Pancreas (tissue), 10 donors: ENCODE results near the gene HK1. TPM values are rescaled to one million over a fixed set of nuclear protein-coding genes. Genes with fewer than 3 reads are reported as not detected.

Experiments used
- ATAC-seq, 4 donors: fragments of 200-7000 bp; cut with Tn5 transposase; one replicate each; pipeline versions ENCODE4 v1.8.0 to v1.9.1; 2020; ENCODE audit warnings: mild to moderate bottlenecking in 4 of 4, moderate library complexity in 4 of 4
- DNase-seq, 6 donors: peaks; one replicate each; pipeline ENCODE4 v3.0.0-alpha.2; 2020
- FAIRE-seq: peaks from 2 replicates; lab custom pipeline; 2012; peaks lifted over from hg19 to GRCh38; lab: Jason Lieb, UNC
- H3K27ac ChIP-seq, 4 donors: fragments of 200-600 bp; sonication (generic); 1 replicate in 3 of 4; 2 replicates in 1 of 4; pipeline versions ENCODE4 v1.5.0 to v1.8.0; 2020
- H3K27me3 ChIP-seq, 4 donors: fragments of 200-600 bp; one replicate each; pipeline ENCODE4 v1.8.0; 2021
- H3K36me3 ChIP-seq, 3 donors: fragments of 200-600 bp; sonication (generic) in 1 of 3; one replicate each; pipeline versions ENCODE4 v1.5.0 to v1.8.0; 2020 to 2021
- H3K4me1 ChIP-seq, 3 donors: fragments of 200-600 bp; one replicate each; pipeline ENCODE4 v1.8.0; 2021
- H3K4me3 ChIP-seq, 4 donors: fragments of 200-600 bp; sonication (generic) in 2 of 4; one replicate each; pipeline versions ENCODE4 v1.5.0 to v1.8.0; 2020 to 2021
- H3K9me3 ChIP-seq, 4 donors: fragments of 200-600 bp; one replicate each; pipeline ENCODE4 v1.8.0; 2021
- WGBS, 2 donors: extraction: QIAGEN DNeasy Blood & Tissue Kit; methylation state at CpG; one replicate each; pipeline ENCODE4 v1.1.7; 2013; 5-methylcytosine and 5-hydroxymethylcytosine counted together
- intact Hi-C, 3 donors: fragments of 100-400 bp; cut with DNase I; formaldehyde crosslinking; loops; one replicate each; pipeline versions ENCODE4 v1.11.1 to v1.14.2; 2022
- polyA plus RNA-seq, 2 donors: library from polyadenylated mRNA; stranded (reverse); fragments of 200-250 nt; gene quantifications; one replicate each; pipeline ENCODE4 v1.2.3, GENCODE V29; 2013
- total RNA-seq, 6 donors: library from RNA; stranded (reverse); fragmentation: NEBNext Ultra II Directional in 4 of 6; extraction: Animal tissue kit (Norgen Biotek cat#: 25700) in 4 of 6; gene quantifications; one replicate each; pipeline versions ENCODE4 v1.2.1 to v1.2.4, GENCODE V29; 2021 to 2023
- TF ChIP-seq, protein P1 (sequence below), 4 donors: fragments of 200-600 bp; sonication (generic) in 3 of 4; IDR thresholded peaks; one replicate each; pipeline versions ENCODE4 v1.5.0 to v1.8.0; 2021; ENCODE audit warnings: antibody characterized with exemption in 4 of 4
- donor health status: healthy with polysubstance abuse.
- donor health status: DM: no; HTN: no; CAD: no; lungs with moderate emphysema.
- donor health status: DM: no; HTN: no; CAD: no.
- donor health status: control.
- donor health status: control.
- donor health status: Bipolar disorder and iron deficiency.
- donor health status: DM: yes; HTN: yes; CAD: no.
- donor health status: DM: no; HTN: no; CAD: no.
- donor health status: DM: no; HTN: no; CAD: no.
- donor health status: DM: yes; HTN: yes; CAD: no.

Gene HK1
- total and polyA plus RNA-seq, 8 donors, result 6.7 to 18.1 (median 8.6) TPM

DNA sequence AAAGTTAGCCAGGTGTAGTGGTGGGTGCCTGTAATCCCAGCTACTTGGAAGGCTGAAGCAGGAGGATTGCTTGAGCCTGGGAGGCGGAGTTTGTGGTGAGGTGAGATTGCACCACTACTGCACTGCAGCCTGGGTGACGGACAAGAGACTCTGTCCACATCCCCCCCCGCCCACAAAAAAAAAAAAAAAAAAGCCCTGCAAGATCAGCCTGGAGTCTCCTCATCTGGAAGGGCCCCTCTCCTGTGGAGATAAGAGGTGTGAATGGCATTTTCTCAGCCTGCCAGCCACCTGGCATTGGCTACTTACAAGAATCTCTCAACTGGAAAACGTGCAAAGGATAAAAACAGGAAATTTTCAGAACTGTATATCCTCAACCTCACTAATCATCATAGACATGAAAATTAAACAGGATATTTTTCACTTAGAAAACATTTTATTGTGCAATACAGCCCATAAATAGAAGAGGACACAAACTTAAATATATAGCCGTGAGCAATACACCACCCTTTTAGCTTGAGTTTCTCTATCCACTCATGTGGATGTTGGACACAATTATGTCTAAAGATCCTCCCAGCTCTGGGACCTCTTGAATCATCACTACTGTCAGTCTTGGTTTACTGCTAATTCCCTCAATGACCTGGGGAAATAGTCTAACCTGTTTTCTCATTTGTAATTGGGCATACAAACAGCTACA, 161.7 kb downstream of the HK1 start:
- no peak for DNase-seq
- no peak for FAIRE-seq
- peak in 3 of 4 donors; percentile 58 to 71 (median 59) for ATAC-seq
- peaks cover 0 to 22% (median 0%) of the 10 kb centered on the region in 3 donors for H3K4me1 ChIP-seq
- H3K36me3 ChIP-seq, result no peaks in the 10 kb centered on the region
- TF ChIP-seq, protein P1, sequence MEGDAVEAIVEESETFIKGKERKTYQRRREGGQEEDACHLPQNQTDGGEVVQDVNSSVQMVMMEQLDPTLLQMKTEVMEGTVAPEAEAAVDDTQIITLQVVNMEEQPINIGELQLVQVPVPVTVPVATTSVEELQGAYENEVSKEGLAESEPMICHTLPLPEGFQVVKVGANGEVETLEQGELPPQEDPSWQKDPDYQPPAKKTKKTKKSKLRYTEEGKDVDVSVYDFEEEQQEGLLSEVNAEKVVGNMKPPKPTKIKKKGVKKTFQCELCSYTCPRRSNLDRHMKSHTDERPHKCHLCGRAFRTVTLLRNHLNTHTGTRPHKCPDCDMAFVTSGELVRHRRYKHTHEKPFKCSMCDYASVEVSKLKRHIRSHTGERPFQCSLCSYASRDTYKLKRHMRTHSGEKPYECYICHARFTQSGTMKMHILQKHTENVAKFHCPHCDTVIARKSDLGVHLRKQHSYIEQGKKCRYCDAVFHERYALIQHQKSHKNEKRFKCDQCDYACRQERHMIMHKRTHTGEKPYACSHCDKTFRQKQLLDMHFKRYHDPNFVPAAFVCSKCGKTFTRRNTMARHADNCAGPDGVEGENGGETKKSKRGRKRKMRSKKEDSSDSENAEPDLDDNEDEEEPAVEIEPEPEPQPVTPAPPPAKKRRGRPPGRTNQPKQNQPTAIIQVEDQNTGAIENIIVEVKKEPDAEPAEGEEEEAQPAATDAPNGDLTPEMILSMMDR (IDR thresholded peaks at IDR 0.05), result no peak
- H3K27ac ChIP-seq, result peak overlapping the region; percentile 73 to 88 (median 77)
- intact Hi-C loops, result no loop called here
- H3K4me3 ChIP-seq, result no peak overlapping the region
- WGBS, 2 donors, result 41 to 48% methylated on average over 5 of the region's 5 CpGs
- no peaks in the 10 kb centered on the region for H3K9me3 ChIP-seq
- no peaks in the 10 kb centered on the region for H3K27me3 ChIP-seq

- DNase-seq (no peak), ATAC-seq (no peak), FAIRE-seq (no peak)
- H3K27ac ChIP-seq, result no peak overlapping the region
- 67 to 94% methylated on average over 1 of the region's 1 CpG for WGBS, 2 donors
- H3K4me3 ChIP-seq, result no peak overlapping the region
- H3K9me3 ChIP-seq, result no peaks in the 10 kb centered on the region
- TF ChIP-seq, protein P1 (IDR thresholded peaks at IDR 0.05), result no peak
- peaks cover 0 to 26% (median 0%) of the 10 kb centered on the region in 3 donors for H3K4me1 ChIP-seq
- H3K27me3 ChIP-seq, result no peaks in the 10 kb centered on the region
- intact Hi-C loops, result no loop called here
- no peaks in the 10 kb centered on the region for H3K36me3 ChIP-seq
Measured at GRCh38 chr10:69443354-69443753, 165.1 kb downstream of the HK1 start.

DNA sequence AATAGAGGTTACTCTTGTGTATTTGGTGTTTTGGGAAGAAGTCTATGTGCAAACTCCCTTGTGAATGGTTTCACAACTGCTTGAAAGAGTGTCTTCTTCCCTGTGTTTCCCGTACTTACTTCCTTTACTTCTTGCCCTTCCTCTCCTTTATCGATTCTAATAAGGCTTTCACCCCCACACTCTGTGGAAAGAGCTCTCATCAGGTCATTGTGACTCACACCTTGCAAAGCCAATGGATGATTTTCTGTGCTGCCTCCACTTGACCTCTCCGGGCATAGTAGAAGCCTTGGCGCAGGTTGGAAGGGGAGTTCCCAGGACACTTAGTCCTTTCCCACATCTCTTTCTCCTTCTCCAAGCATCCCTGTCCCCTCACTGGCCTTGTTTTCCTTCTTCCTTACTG, 166.7 kb downstream of the HK1 start:
- 78 to 86% methylated on average over 4 of the region's 4 CpGs for WGBS, 2 donors
- H3K9me3 ChIP-seq, result no peaks in the 10 kb centered on the region
- DNase-seq, result no peak
- FAIRE-seq, result no peak
- ATAC-seq, result no peak
- H3K4me1 ChIP-seq, result peaks cover 8 to 21% (median 9%) of the 10 kb centered on the region in 3 donors
- no peak overlapping the region for H3K27ac ChIP-seq
- H3K27me3 ChIP-seq, result no peaks in the 10 kb centered on the region
- no peak overlapping the region for H3K4me3 ChIP-seq
- TF ChIP-seq, protein P1 (IDR thresholded peaks at IDR 0.05), result no peak
- intact Hi-C loops, result no loop called here
- no peaks in the 10 kb centered on the region for H3K36me3 ChIP-seq

DNA sequence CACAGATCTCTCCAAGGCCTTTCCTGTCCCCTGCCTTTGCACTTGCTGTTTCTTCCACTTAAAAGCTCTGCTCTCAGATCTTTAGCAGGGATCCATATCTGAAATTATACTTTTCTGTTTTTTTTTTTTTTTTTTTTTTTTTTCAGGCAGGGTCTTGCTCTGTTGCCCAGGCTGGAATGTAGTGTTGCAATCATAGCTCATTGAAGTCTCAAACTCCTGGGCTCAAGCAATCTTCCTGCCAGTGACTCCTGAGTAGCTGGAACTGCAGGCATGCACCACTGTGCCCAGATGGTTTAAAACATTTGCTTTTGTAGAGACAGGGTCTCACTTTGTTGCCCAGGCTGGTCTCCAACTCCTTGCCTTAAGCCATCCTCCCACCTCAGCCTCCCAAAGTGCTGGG, 167.9 kb downstream of the HK1 start:
- no peak for FAIRE-seq
- no peak for ATAC-seq

More for the DNA sequence above, 167.9 kb downstream of the HK1 start:
- Histone ChIP-seq H3K4me1 (peaks cover 9 to 28% (median 13%) of the 10 kb centered on the region in 3 donors), H3K4me3 (no peak overlapping the region), H3K27me3 (no peaks in the 10 kb centered on the region), H3K9me3 (no peaks in the 10 kb centered on the region), H3K36me3 (no peaks in the 10 kb centered on the region), H3K27ac (peak overlapping the region in 1 of 4 donors; percentile 22)
- DNase-seq, result no peak
- TF ChIP-seq, protein P1 (IDR thresholded peaks at IDR 0.05), result no peak
- intact Hi-C loops, result no loop called here
